ENCODE measurements around the gene TMED6. TPM values are rescaled to one million over a fixed set of nuclear protein-coding genes. Genes with fewer than 3 reads are reported as not detected.

The TMED6 gene
- polyA plus RNA-seq, 4 donors = 4.5 to 5.7 (median 5.6) TPM; not detected in 1

- 92 to 94% (median 94%) methylated on average over 30 of the region's 30 CpGs for WGBS, 3 donors
- Histone ChIP-seq H3K27me3 (ENCODE audit: control insufficient read depth in 3 of 3, insufficient read depth in 3 of 3, low read length in 3 of 3) (no peaks in the 10 kb centered on the region), H3K4me1 (ENCODE audit: control insufficient read depth in 3 of 3, insufficient read depth in 2 of 3, low read depth in 1 of 3, low read length in 2 of 3) (no peaks in the 10 kb centered on the region), H3K4me3 (ENCODE audit: low read depth in 1 of 3, low read length in 3 of 3) (no peak overlapping the region), H3K9me3 (ENCODE audit: control insufficient read depth in 2 of 2, insufficient read depth in 1 of 2, low read depth in 1 of 2, low read length in 1 of 2) (no peaks in the 10 kb centered on the region), H3K27ac (ENCODE audit: low read depth in 1 of 3, low read length in 2 of 3) (no peak overlapping the region), H3K36me3 (ENCODE audit: control insufficient read depth in 3 of 3, insufficient read depth in 2 of 3, low read depth in 1 of 3, low read length in 3 of 3) (peaks cover 32 to 95% (median 43%) of the 10 kb centered on the region in 3 donors)
- DNase-seq = no peak
- FAIRE-seq = no peak
Measured at GRCh38 chr16:69318177-69318910, 33.2 kb downstream of the TMED6 start.

- peaks cover 26 to 84% (median 29%) of the 10 kb centered on the region in 3 donors for H3K36me3 ChIP-seq (ENCODE audit: control insufficient read depth in 3 of 3, insufficient read depth in 2 of 3, low read depth in 1 of 3, low read length in 3 of 3)
- H3K4me1 ChIP-seq (ENCODE audit: control insufficient read depth in 3 of 3, insufficient read depth in 2 of 3, low read depth in 1 of 3, low read length in 2 of 3) = peaks cover 0 to 4% (median 3%) of the 10 kb centered on the region in 3 donors
- H3K9me3 ChIP-seq (ENCODE audit: control insufficient read depth in 2 of 2, insufficient read depth in 1 of 2, low read depth in 1 of 2, low read length in 1 of 2) = no peaks in the 10 kb centered on the region
- no peak overlapping the region for H3K27ac ChIP-seq (ENCODE audit: low read depth in 1 of 3, low read length in 2 of 3)
- FAIRE-seq (no peak), DNase-seq (no peak)
- no peaks in the 10 kb centered on the region for H3K27me3 ChIP-seq (ENCODE audit: control insufficient read depth in 3 of 3, insufficient read depth in 3 of 3, low read length in 3 of 3)
- WGBS, 3 donors = 89 to 93% (median 91%) methylated on average over 17 of the region's 17 CpGs
- no peak overlapping the region for H3K4me3 ChIP-seq (ENCODE audit: low read depth in 1 of 3, low read length in 3 of 3)
Measured at GRCh38 chr16:69316595-69317034, 35.0 kb downstream of the TMED6 start.

GRCh38 chr16:69315486-69316311 is 35.9 kb downstream of the TMED6 start:
- Histone ChIP-seq H3K27me3 (ENCODE audit: control insufficient read depth in 3 of 3, insufficient read depth in 3 of 3, low read length in 3 of 3) (no peaks in the 10 kb centered on the region), H3K9me3 (ENCODE audit: control insufficient read depth in 2 of 2, insufficient read depth in 1 of 2, low read depth in 1 of 2, low read length in 1 of 2) (no peaks in the 10 kb centered on the region), H3K27ac (ENCODE audit: low read depth in 1 of 3, low read length in 2 of 3) (no peak overlapping the region), H3K36me3 (ENCODE audit: control insufficient read depth in 3 of 3, insufficient read depth in 2 of 3, low read depth in 1 of 3, low read length in 3 of 3) (peaks cover 20 to 75% (median 24%) of the 10 kb centered on the region in 3 donors), H3K4me1 (ENCODE audit: control insufficient read depth in 3 of 3, insufficient read depth in 2 of 3, low read depth in 1 of 3, low read length in 2 of 3) (peaks cover 0 to 4% (median 3%) of the 10 kb centered on the region in 3 donors), H3K4me3 (ENCODE audit: low read depth in 1 of 3, low read length in 3 of 3) (no peak overlapping the region)
- 90 to 91% (median 91%) methylated on average over 30 of the region's 30 CpGs for WGBS, 3 donors
- FAIRE-seq = no peak
- no peak for DNase-seq

- Histone ChIP-seq H3K4me3 (ENCODE audit: low read depth in 1 of 3, low read length in 3 of 3) (no peak overlapping the region), H3K27me3 (ENCODE audit: control insufficient read depth in 3 of 3, insufficient read depth in 3 of 3, low read length in 3 of 3) (no peaks in the 10 kb centered on the region), H3K36me3 (ENCODE audit: control insufficient read depth in 3 of 3, insufficient read depth in 2 of 3, low read depth in 1 of 3, low read length in 3 of 3) (peaks cover 12 to 63% (median 13%) of the 10 kb centered on the region in 3 donors), H3K9me3 (ENCODE audit: control insufficient read depth in 2 of 2, insufficient read depth in 1 of 2, low read depth in 1 of 2, low read length in 1 of 2) (no peaks in the 10 kb centered on the region), H3K27ac (ENCODE audit: low read depth in 1 of 3, low read length in 2 of 3) (no peak overlapping the region), H3K4me1 (ENCODE audit: control insufficient read depth in 3 of 3, insufficient read depth in 2 of 3, low read depth in 1 of 3, low read length in 2 of 3) (peaks cover 0 to 4% (median 3%) of the 10 kb centered on the region in 3 donors)
- DNase-seq (no peak), FAIRE-seq (no peak)
- 84 to 90% (median 84%) methylated on average over 11 of the region's 11 CpGs for WGBS, 3 donors
Measured at GRCh38 chr16:69314534-69314933, 37.1 kb downstream of the TMED6 start.

- H3K36me3 ChIP-seq (ENCODE audit: control insufficient read depth in 3 of 3, insufficient read depth in 2 of 3, low read depth in 1 of 3, low read length in 3 of 3) = peaks cover 7 to 52% (median 8%) of the 10 kb centered on the region in 3 donors
- H3K9me3 ChIP-seq (ENCODE audit: control insufficient read depth in 2 of 2, insufficient read depth in 1 of 2, low read depth in 1 of 2, low read length in 1 of 2) = no peaks in the 10 kb centered on the region
- no peak overlapping the region for H3K27ac ChIP-seq (ENCODE audit: low read depth in 1 of 3, low read length in 2 of 3)
- H3K4me3 ChIP-seq (ENCODE audit: low read depth in 1 of 3, low read length in 3 of 3) = no peak overlapping the region
- no peaks in the 10 kb centered on the region for H3K27me3 ChIP-seq (ENCODE audit: control insufficient read depth in 3 of 3, insufficient read depth in 3 of 3, low read length in 3 of 3)
- peaks cover 0 to 4% (median 3%) of the 10 kb centered on the region in 3 donors for H3K4me1 ChIP-seq (ENCODE audit: control insufficient read depth in 3 of 3, insufficient read depth in 2 of 3, low read depth in 1 of 3, low read length in 2 of 3)
- WGBS, 3 donors = 91 to 96% (median 94%) methylated on average over 5 of the region's 5 CpGs
- FAIRE-seq (no peak), DNase-seq (no peak)
Measured at GRCh38 chr16:69313469-69313868, 38.1 kb downstream of the TMED6 start.

GRCh38 chr16:69311533-69312387 is 39.8 kb downstream of the TMED6 start:
- peaks cover 4 to 37% (median 8%) of the 10 kb centered on the region in 3 donors for H3K36me3 ChIP-seq (ENCODE audit: control insufficient read depth in 3 of 3, insufficient read depth in 2 of 3, low read depth in 1 of 3, low read length in 3 of 3)
- FAIRE-seq = no peak
- peaks cover 0 to 4% (median 3%) of the 10 kb centered on the region in 3 donors for H3K4me1 ChIP-seq (ENCODE audit: control insufficient read depth in 3 of 3, insufficient read depth in 2 of 3, low read depth in 1 of 3, low read length in 2 of 3)

GRCh38 chr16:69310653-69311532 is 40.7 kb downstream of the TMED6 start, which contains the start of gene VPS4A:
TSS of gene VPS4A (plus strand) at chr16:69311350. CDS start at chr16:69311512, 162 bp downstream.
- 8 to 9% (median 8%) methylated on average over 59 to 70 of the region's 70 CpGs for WGBS, 3 donors
- H3K4me3 ChIP-seq (ENCODE audit: low read depth in 1 of 3, low read length in 3 of 3) = peak within 1 kb of the TSS; percentile 77 to 95 (median 84)
- FAIRE-seq (no peak), DNase-seq (peak; percentile 97 to 99)
- peak within 1 kb of the TSS; percentile 68 to 93 (median 86) for H3K27ac ChIP-seq (ENCODE audit: low read depth in 1 of 3, low read length in 2 of 3)
- H3K36me3 ChIP-seq (ENCODE audit: control insufficient read depth in 3 of 3, insufficient read depth in 2 of 3, low read depth in 1 of 3, low read length in 3 of 3) = peaks cover 0 to 28% (median 2%) of the 10 kb centered on the region in 3 donors
- no peaks in the 10 kb centered on the region for H3K9me3 ChIP-seq (ENCODE audit: control insufficient read depth in 2 of 2, insufficient read depth in 1 of 2, low read depth in 1 of 2, low read length in 1 of 2)
- H3K4me1 ChIP-seq (ENCODE audit: control insufficient read depth in 3 of 3, insufficient read depth in 2 of 3, low read depth in 1 of 3, low read length in 2 of 3) = peaks cover 0 to 4% (median 3%) of the 10 kb centered on the region in 3 donors
- H3K27me3 ChIP-seq (ENCODE audit: control insufficient read depth in 3 of 3, insufficient read depth in 3 of 3, low read length in 3 of 3) = no peaks in the 10 kb centered on the region

More at GRCh38 chr16:69311533-69312387, 39.8 kb downstream of the TMED6 start:
- Histone ChIP-seq H3K27ac (ENCODE audit: low read depth in 1 of 3, low read length in 2 of 3) (peak overlapping the region; percentile 65 to 91 (median 86)), H3K27me3 (ENCODE audit: control insufficient read depth in 3 of 3, insufficient read depth in 3 of 3, low read length in 3 of 3) (no peaks in the 10 kb centered on the region), H3K4me3 (ENCODE audit: low read depth in 1 of 3, low read length in 3 of 3) (peak overlapping the region; percentile 77 to 95 (median 84)), H3K9me3 (ENCODE audit: control insufficient read depth in 2 of 2, insufficient read depth in 1 of 2, low read depth in 1 of 2, low read length in 1 of 2) (no peaks in the 10 kb centered on the region)
- 1% methylated on average over 26 to 59 of the region's 59 CpGs for WGBS, 3 donors
- peak in 1 of 2 donors; percentile 44 for DNase-seq
